Hematopoietic multipotent progenitor cell treated with erythropoietin and hydrocortisone succinate and interleukin-3 and kit ligand, for 17 days (in vitro differentiated cells): ENCODE results near the gene HOXC9.

Experiments
- DNase-seq: peaks from one replicate; pipeline ENCODE4 v3.0.0-alpha.2; 2015; ENCODE audit warnings: low spot score

Gene HOXC9

GRCh38 chr12:54000116-54001114 is at the start of gene HOXC9:
HOXC9 (plus strand) TSS chr12:54000161; CDS start chr12:54000189, 28 bp downstream.
- no peak for DNase-seq

- DNase-seq, result no peak
Measured at GRCh38 chr12:53950437-53950773, 49.6 kb upstream of the HOXC9 start.

- DNase-seq, result no peak
Measured at GRCh38 chr12:53950789-53951576, 49.0 kb upstream of the HOXC9 start.

- DNase-seq, result no peak
Measured at GRCh38 chr12:53951577-53952334, 48.2 kb upstream of the HOXC9 start.

GRCh38 chr12:53952335-53952694 is 47.6 kb upstream of the HOXC9 start:
- DNase-seq, result no peak

- DNase-seq, result no peak
Measured at GRCh38 chr12:53952871-53953734, 46.9 kb upstream of the HOXC9 start.

GRCh38 chr12:53953831-53954693 is 45.9 kb upstream of the HOXC9 start:
- DNase-seq, result no peak

GRCh38 chr12:53954694-53955035 is 45.3 kb upstream of the HOXC9 start, which contains the start of gene HOXC12:
HOXC12 (plus strand) TSS chr12:53954903; CDS start chr12:53954930, 27 bp downstream.
- DNase-seq, result no peak

GRCh38 chr12:53955036-53955775 is 44.8 kb upstream of the HOXC9 start:
- DNase-seq, result no peak

- DNase-seq, result no peak
Measured at GRCh38 chr12:53955776-53956250, 44.1 kb upstream of the HOXC9 start.

- no peak for DNase-seq
Measured at GRCh38 chr12:53956251-53956887, 43.6 kb upstream of the HOXC9 start.

GRCh38 chr12:53956914-53957536 is 42.9 kb upstream of the HOXC9 start:
- DNase-seq, result no peak

GRCh38 chr12:53958128-53958527 is 41.8 kb upstream of the HOXC9 start:
- DNase-seq, result no peak

GRCh38 chr12:53959314-53959713 is 40.6 kb upstream of the HOXC9 start:
- no peak for DNase-seq

- no peak for DNase-seq
Measured at GRCh38 chr12:53960187-53961024, 39.6 kb upstream of the HOXC9 start.

- no peak for DNase-seq
Measured at GRCh38 chr12:53961025-53961761, 38.8 kb upstream of the HOXC9 start.

- no peak for DNase-seq
Measured at GRCh38 chr12:53963005-53963404, 37.0 kb upstream of the HOXC9 start.
